IPS-18a (cell line): ENCODE measurements around the gene GASK1B.

Experiments
- H3K27ac ChIP-seq: one replicate; pipeline ENCODE4 v1.5.1; 2013; ENCODE audit warnings: low read length
- H3K27me3 ChIP-seq: one replicate; pipeline ENCODE4 v1.6.1; 2013; ENCODE audit warnings: mild to moderate bottlenecking, low read length; ENCODE audit not compliant: control insufficient read depth, insufficient read depth
- H3K36me3 ChIP-seq: one replicate; pipeline ENCODE4 v1.6.1; 2013; ENCODE audit warnings: low read depth, low read length; ENCODE audit not compliant: control insufficient read depth
- H3K4me1 ChIP-seq: one replicate; pipeline ENCODE4 v1.6.1; 2013; ENCODE audit warnings: low read depth, low read length; ENCODE audit not compliant: control insufficient read depth
- H3K4me3 ChIP-seq: one replicate; pipeline ENCODE4 v1.5.1; 2013; ENCODE audit warnings: low read length
- H3K9ac ChIP-seq: one replicate; pipeline ENCODE4 v1.6.1; 2013; ENCODE audit warnings: mild to moderate bottlenecking, low read length, moderate library complexity
- H3K9me3 ChIP-seq: one replicate; pipeline ENCODE4 v1.6.1; 2013; ENCODE audit warnings: low read depth, low read length; ENCODE audit not compliant: control insufficient read depth

GASK1B gene

DNA sequence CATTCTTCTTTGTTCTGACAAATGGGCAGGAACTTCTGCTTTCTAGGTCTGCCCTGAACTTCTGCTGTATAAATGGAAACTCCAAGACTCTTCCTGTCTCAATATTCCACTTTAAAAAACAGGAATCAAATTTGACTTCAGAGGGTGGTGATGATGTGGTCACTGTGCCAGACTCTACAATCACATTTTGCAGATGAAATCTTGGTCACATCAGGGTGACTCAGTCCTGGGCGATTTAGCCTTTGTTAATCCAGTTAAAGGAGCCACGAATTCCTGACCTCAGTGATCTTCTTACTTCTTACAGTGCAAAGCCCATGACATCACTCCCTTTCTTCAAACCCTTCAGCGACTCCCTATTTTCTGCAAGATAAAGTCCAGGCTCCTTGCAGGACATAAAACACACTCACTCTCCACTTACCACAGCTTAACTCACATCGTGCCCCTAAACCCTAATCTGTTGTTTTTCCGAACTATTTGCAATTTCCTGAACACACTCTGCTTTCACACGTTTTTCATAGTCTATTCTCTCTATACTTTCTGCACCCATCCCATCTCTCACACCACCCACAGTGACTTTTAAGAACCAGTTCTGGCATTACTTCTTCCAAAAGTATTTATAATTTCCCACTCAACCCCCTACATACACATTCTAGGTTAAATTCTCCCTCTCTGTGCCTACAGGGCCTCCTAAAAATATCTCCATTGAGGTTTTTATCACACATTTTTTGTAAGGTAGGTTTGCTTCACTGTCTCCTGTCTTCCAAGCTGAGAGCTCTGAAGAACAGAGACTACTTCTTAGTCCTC lies 11.1 kb downstream of the GASK1B start:
- Histone ChIP-seq H3K27me3 (no peaks in the 10 kb centered on the region), H3K4me3 (no peak overlapping the region), H3K4me1 (no peaks in the 10 kb centered on the region), H3K9ac (no peak overlapping the region), H3K27ac (no peak overlapping the region), H3K9me3 (no peaks in the 10 kb centered on the region), H3K36me3 (no peaks in the 10 kb centered on the region)

DNA sequence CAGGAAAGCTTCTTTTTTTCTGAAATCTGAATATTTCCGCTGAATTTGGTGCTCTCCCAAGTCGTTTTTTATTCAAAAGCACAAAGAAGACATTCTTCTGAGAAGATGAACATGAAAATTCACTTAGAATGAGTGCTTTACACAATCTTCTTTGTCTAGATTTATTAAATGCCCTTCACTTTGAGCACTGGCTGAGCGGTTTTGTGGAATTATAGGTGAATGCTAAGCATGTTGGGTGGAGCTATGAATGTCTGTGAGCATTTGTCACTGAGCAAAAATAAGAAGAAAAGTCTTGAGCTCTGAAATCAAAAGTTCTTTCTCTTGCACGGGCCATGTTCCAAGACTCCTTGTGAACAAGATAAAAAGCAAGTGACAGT lies 13.1 kb downstream of the GASK1B start:
- H3K9ac ChIP-seq = no peak overlapping the region
- H3K27me3 ChIP-seq = no peaks in the 10 kb centered on the region
- H3K9me3 ChIP-seq = no peaks in the 10 kb centered on the region
- no peak overlapping the region for H3K27ac ChIP-seq
- H3K4me3 ChIP-seq = no peak overlapping the region
- H3K4me1 ChIP-seq = no peaks in the 10 kb centered on the region
- no peaks in the 10 kb centered on the region for H3K36me3 ChIP-seq

DNA sequence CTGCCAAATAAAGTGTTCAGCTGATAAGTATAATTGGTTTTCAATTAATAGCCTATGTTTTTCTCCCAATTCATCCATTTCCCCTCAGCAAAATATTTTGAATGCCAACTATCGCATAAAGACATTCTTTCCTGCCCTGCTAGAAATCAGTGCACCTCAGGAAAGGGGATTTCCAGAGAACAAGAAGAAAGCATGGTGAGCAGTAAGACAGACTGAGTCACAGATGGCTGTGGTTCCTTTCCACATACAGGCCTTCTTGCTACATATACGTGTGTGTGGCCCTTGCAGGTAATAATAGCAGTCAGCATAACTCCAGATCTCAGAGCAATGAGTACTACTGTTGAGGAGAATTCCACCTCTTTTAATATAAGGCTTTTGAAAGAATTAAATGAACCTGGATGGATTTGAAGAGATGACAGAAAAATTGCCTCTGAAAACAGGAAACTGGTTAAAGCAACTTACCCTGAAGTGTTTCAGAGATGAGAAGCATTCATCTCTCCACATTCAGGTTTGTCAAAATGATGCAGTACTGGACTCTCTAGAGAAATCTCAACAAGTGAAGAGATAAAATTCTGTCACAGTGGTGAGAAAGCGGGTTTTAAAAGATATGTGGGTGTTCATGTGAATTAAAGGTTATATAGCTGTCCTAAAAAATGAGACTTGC lies 13.6 kb downstream of the GASK1B start:
- no peaks in the 10 kb centered on the region for H3K9me3 ChIP-seq
- no peak overlapping the region for H3K9ac ChIP-seq
- H3K4me1 ChIP-seq = no peaks in the 10 kb centered on the region
- H3K27ac ChIP-seq = no peak overlapping the region
- H3K36me3 ChIP-seq = no peaks in the 10 kb centered on the region
- H3K27me3 ChIP-seq = no peaks in the 10 kb centered on the region
- H3K4me3 ChIP-seq = no peak overlapping the region

DNA sequence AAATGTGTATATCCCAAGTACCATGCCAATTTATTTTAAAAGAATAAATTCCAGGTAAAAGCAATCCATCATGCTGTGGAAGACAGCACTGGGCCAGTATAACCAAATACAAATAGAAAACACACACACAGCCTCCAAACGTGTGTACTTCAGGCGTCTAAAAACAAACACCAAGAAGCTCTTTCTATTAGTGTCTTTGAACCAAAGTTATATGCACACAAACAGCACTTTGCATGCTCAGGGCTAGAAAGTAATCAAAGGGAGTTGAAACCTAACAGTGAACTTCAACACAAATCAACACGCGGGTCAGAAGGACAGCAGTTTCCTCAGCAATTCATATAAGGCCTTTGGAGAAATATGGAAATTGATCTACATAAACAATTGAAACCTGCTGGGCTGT lies 15.4 kb downstream of the GASK1B start:
- Histone ChIP-seq H3K9me3 (no peaks in the 10 kb centered on the region), H3K36me3 (no peaks in the 10 kb centered on the region), H3K9ac (no peak overlapping the region), H3K4me1 (no peaks in the 10 kb centered on the region), H3K4me3 (no peak overlapping the region), H3K27ac (no peak overlapping the region), H3K27me3 (no peaks in the 10 kb centered on the region)

DNA sequence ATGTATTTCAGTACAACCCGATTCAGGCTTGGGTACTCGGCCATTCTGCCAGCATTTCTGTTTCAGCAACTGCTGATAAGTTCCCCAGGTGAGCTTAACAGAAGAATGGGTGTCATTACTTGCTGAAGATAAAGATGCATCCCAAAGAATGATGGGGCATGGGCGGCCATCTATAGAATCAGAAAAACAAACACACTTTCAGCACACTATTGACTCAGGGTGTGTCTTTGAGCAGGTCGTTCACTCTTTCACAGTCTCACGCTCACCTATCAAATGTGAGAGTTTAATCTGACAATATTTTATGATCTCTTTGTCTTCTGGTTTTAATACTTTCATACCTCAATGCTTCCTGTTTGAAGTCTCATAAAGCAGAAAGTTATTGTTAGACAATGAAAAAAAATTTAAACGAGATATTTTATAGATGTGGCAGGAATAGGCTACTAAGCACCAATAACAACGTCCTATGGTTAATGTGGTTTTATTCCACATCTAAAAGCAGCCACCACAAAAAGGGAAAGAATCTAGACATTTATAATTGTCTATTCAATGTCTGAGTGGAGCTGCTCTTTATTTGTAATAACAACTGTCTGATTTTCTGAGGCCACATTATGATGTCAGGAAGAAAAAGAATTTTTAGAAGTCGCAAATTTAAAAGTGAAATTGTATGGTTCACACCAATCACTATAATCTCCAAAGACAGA lies 17.0 kb downstream of the GASK1B start:
- no peaks in the 10 kb centered on the region for H3K4me1 ChIP-seq
- H3K4me3 ChIP-seq = no peak overlapping the region
- H3K9me3 ChIP-seq = no peaks in the 10 kb centered on the region
- H3K27ac ChIP-seq = no peak overlapping the region
- no peak overlapping the region for H3K9ac ChIP-seq
- no peaks in the 10 kb centered on the region for H3K36me3 ChIP-seq
- no peaks in the 10 kb centered on the region for H3K27me3 ChIP-seq

DNA sequence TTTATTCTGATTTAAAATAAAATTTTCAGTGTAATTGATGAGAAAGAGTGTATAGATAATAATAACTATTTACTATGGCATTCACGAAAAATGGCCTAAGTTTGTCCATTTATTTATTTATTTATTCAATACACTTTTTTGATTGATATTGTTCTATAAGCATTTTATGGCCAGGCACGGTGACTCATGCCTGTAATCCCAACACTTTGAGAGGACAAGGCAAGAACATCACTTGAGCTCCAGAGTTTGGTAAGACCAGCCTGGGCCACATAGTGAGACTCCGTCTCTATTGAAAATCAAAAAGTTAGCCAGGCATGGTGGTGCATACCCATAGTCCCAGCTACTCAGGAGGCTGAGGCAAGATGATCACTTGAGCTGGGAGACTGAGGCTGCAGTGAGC lies 25.7 kb downstream of the GASK1B start:
- H3K36me3 ChIP-seq = no peaks in the 10 kb centered on the region
- H3K27me3 ChIP-seq = no peaks in the 10 kb centered on the region
- H3K4me3 ChIP-seq = no peak overlapping the region
- no peaks in the 10 kb centered on the region for H3K9me3 ChIP-seq
- no peaks in the 10 kb centered on the region for H3K4me1 ChIP-seq
- H3K9ac ChIP-seq = no peak overlapping the region
- H3K27ac ChIP-seq = no peak overlapping the region

DNA sequence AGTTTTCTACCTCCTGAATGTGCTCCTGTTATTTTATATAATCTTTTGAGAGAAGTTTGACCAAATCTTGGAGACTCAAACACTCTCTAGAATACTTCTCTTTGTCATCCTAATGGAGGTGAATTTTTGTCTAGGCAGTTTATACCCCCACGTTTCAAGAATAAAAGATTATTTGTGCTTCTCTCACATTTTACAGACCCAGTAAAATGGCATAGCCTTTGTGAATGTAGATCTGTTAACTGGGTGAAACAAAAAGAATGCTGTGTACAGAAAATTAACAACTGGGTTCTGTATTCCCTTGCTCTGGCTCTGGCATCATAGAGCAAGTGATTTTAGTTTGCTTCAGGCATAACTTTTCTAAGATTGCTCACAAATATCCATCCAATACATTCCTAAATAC lies 26.1 kb downstream of the GASK1B start:
- Histone ChIP-seq H3K36me3 (no peaks in the 10 kb centered on the region), H3K4me3 (no peak overlapping the region), H3K4me1 (no peaks in the 10 kb centered on the region), H3K9me3 (no peaks in the 10 kb centered on the region), H3K9ac (no peak overlapping the region), H3K27ac (no peak overlapping the region), H3K27me3 (no peaks in the 10 kb centered on the region)

DNA sequence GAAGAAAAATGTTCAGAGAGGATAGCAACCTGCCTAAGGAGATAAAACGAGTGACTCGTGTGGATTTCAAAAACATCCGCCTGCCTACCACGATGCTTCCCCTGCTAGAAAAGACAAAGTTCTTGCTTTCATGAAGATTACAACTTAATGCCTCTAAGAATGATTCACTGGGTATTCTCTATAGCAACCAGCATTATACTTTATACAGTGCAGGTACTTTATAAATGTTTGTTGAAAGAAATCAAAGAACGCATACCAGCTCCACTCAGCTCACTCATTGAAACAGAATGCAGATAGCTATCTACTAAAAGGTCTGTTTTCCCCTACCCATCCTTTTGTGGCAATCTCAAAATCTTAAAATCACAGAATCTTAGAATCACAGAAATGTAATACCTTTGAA lies 33.7 kb downstream of the GASK1B start:
- H3K36me3 ChIP-seq = no peaks in the 10 kb centered on the region
- no peaks in the 10 kb centered on the region for H3K9me3 ChIP-seq
- no peak overlapping the region for H3K9ac ChIP-seq
- H3K4me1 ChIP-seq = no peaks in the 10 kb centered on the region
- H3K27ac ChIP-seq = no peak overlapping the region
- no peak overlapping the region for H3K4me3 ChIP-seq
- H3K27me3 ChIP-seq = no peaks in the 10 kb centered on the region

DNA sequence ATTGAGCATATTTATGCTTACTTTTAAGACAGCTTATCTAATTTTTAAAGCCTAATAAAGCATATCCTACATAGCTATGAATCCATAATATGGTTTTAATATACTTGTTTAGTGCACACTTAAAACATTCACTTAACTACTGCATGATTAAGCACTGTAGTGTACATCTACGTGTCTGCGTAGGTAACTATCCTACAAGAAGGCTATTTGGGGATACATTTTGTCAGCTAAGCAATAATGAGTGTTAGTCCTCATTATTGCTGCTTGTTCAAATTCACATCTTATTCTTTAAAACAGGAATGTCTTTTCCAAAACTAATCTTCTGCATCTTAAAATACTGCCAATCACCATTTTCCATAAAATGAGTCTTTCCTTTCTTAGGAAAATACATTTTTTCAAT lies 38.6 kb downstream of the GASK1B start:
- no peaks in the 10 kb centered on the region for H3K36me3 ChIP-seq
- no peak overlapping the region for H3K4me3 ChIP-seq
- no peaks in the 10 kb centered on the region for H3K4me1 ChIP-seq
- H3K9ac ChIP-seq = no peak overlapping the region
- H3K27ac ChIP-seq = no peak overlapping the region
- no peaks in the 10 kb centered on the region for H3K27me3 ChIP-seq
- H3K9me3 ChIP-seq = no peaks in the 10 kb centered on the region

DNA sequence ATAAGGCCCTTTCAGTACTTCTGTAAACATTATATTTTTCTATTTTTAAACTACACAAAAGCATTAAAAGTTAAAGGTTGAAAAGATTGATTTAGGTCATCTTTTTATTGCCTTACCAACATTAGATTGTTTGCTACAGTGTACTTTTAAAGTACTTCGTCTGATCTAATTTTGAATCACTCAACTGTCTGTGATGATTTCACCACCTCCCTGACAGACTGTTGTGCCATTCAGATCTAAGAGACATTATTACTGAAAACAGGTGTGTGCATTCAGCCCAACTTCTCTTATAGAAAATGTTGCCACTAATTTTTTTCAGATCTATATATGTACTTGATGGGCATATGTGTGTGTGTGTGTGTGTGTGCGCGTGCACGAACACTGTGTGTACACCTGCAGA lies 39.3 kb downstream of the GASK1B start:
- no peaks in the 10 kb centered on the region for H3K36me3 ChIP-seq
- H3K9me3 ChIP-seq = no peaks in the 10 kb centered on the region
- H3K9ac ChIP-seq = no peak overlapping the region
- H3K4me1 ChIP-seq = no peaks in the 10 kb centered on the region
- no peak overlapping the region for H3K4me3 ChIP-seq
- no peak overlapping the region for H3K27ac ChIP-seq
- no peaks in the 10 kb centered on the region for H3K27me3 ChIP-seq

DNA sequence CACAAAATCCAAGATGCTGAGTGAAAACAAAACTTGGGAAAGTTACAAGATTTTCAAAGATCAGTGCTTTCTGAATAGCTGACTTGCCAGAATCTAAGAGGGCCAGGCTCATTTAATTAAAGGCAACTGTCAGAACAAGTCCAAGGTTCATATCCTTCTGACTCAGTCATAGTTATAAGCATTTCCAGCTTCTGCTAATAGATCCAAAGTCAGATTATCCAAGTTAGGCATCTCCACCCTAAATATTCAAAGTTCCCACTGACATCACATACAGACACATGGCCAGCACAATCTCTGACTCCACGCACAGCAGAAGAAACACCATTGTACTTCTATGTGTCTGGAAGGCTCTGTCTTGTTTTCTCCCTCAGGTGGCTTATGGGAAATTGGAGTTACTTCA lies 41.8 kb downstream of the GASK1B start:
- no peak overlapping the region for H3K4me3 ChIP-seq
- no peaks in the 10 kb centered on the region for H3K27me3 ChIP-seq
- H3K4me1 ChIP-seq = no peaks in the 10 kb centered on the region
- H3K27ac ChIP-seq = no peak overlapping the region
- no peak overlapping the region for H3K9ac ChIP-seq
- H3K9me3 ChIP-seq = no peaks in the 10 kb centered on the region
- H3K36me3 ChIP-seq = no peaks in the 10 kb centered on the region
